H9 (cell line): ENCODE results near the gene LETM1. TPM values are rescaled to one million over a fixed set of nuclear protein-coding genes. Genes with fewer than 3 reads are reported as not detected.

Source experiments
- DNase-seq: peaks from one replicate; pipeline ENCODE4 v3.0.0-alpha.2; 2017
- H2AFZ ChIP-seq: one replicate; pipeline ENCODE4 v1.6.1; 2013; ENCODE audit warnings: mild to moderate bottlenecking, low read length, control low read depth, moderate library complexity
- H2AK5ac ChIP-seq: 2 replicates; pipeline ENCODE4 v1.6.1; 2013; ENCODE audit warnings: low read length, control low read depth, mixed read lengths; ENCODE audit not compliant: insufficient read length
- H2BK120ac ChIP-seq: one replicate; pipeline ENCODE4 v1.6.1; 2013; ENCODE audit warnings: low read depth, mild to moderate bottlenecking, low read length, control low read depth, inconsistent platforms; ENCODE audit not compliant: poor library complexity, severe bottlenecking
- H2BK12ac ChIP-seq: 2 replicates; pipeline ENCODE4 v1.6.1; 2013; ENCODE audit warnings: low read length, control low read depth, mixed read lengths, low read depth; ENCODE audit not compliant: insufficient read length
- H2BK15ac ChIP-seq: 2 replicates; pipeline ENCODE4 v1.6.1; 2013; ENCODE audit warnings: low read depth, low read length, control low read depth
- H2BK20ac ChIP-seq: one replicate; pipeline ENCODE4 v1.6.1; 2013; ENCODE audit warnings: low read depth, mild to moderate bottlenecking, low read length, control low read depth, inconsistent platforms; ENCODE audit not compliant: poor library complexity, severe bottlenecking
- H2BK5ac ChIP-seq: 2 replicates; pipeline ENCODE4 v1.6.1; 2013; ENCODE audit warnings: low read length, control low read depth, mixed read lengths; ENCODE audit not compliant: insufficient read length
- H3K14ac ChIP-seq: 2 replicates; pipeline ENCODE4 v1.6.1; 2013; ENCODE audit warnings: low read length, control low read depth; ENCODE audit not compliant: insufficient read depth
- H3K18ac ChIP-seq: 2 replicates; pipeline ENCODE4 v1.6.1; 2013; ENCODE audit warnings: low read depth, mild to moderate bottlenecking, mixed read lengths, low read length, control low read depth; ENCODE audit not compliant: insufficient read length
- H3K23ac ChIP-seq: 2 replicates; pipeline ENCODE4 v1.6.1; 2013; ENCODE audit warnings: low read length, control low read depth, mixed read lengths, low read depth; ENCODE audit not compliant: insufficient read length
- H3K23me2 ChIP-seq: 2 replicates; pipeline ENCODE4 v1.6.1; 2013; ENCODE audit warnings: low read depth, mild to moderate bottlenecking, mixed read lengths, low read length, control low read depth; ENCODE audit not compliant: insufficient read length, poor library complexity, severe bottlenecking
- H3K27ac ChIP-seq: 2 replicates; pipeline ENCODE4 v1.5.1; 2013; ENCODE audit warnings: low read length, control low read depth, mixed read lengths, low read depth; ENCODE audit not compliant: insufficient read length
- H3K27me3 ChIP-seq: 2 replicates; pipeline ENCODE4 v1.6.1; 2013; ENCODE audit warnings: low read length, control low read depth, inconsistent platforms; ENCODE audit not compliant: insufficient read depth
- H3K4ac ChIP-seq: 2 replicates; pipeline ENCODE4 v1.6.1; 2013; ENCODE audit warnings: low read depth, mild to moderate bottlenecking, control low read depth, inconsistent platforms, low read length, moderate library complexity
- H3K4me1 ChIP-seq: 2 replicates; pipeline ENCODE4 v1.6.1; 2013; ENCODE audit warnings: low read length, control low read depth, inconsistent platforms; ENCODE audit not compliant: insufficient read depth
- H3K4me2 ChIP-seq: 2 replicates; pipeline ENCODE4 v1.6.1; 2013; ENCODE audit warnings: low read length, control low read depth, mixed read lengths; ENCODE audit not compliant: insufficient read length, insufficient read depth
- H3K56ac ChIP-seq: 2 replicates; pipeline ENCODE4 v1.6.1; 2013; ENCODE audit warnings: low read depth, mild to moderate bottlenecking, mixed read lengths, low read length, control low read depth; ENCODE audit not compliant: insufficient read length
- H3K79me1 ChIP-seq: 2 replicates; pipeline ENCODE4 v1.6.1; 2013; ENCODE audit warnings: low read depth, mild to moderate bottlenecking, moderate library complexity, low read length, control low read depth, inconsistent platforms; ENCODE audit not compliant: insufficient read depth, poor library complexity, severe bottlenecking
- H3K79me2 ChIP-seq: 2 replicates; pipeline ENCODE4 v1.6.1; 2013; ENCODE audit warnings: low read length, control low read depth, inconsistent platforms; ENCODE audit not compliant: insufficient read depth
- H3K9ac ChIP-seq: 2 replicates; pipeline ENCODE4 v1.6.1; 2013; ENCODE audit warnings: low read length, control low read depth, mixed read lengths; ENCODE audit not compliant: insufficient read length; ENCODE audit errors: extremely low read depth
- H3K9me3 ChIP-seq: one replicate; pipeline ENCODE4 v1.6.1; 2013; ENCODE audit warnings: low read depth, low read length, inconsistent platforms; ENCODE audit not compliant: control insufficient read depth
- H3T11ph ChIP-seq: one replicate; pipeline ENCODE4 v1.6.1; 2013; ENCODE audit warnings: mild to moderate bottlenecking, low read length, control low read depth, inconsistent platforms
- H4K20me1 ChIP-seq: one replicate; pipeline ENCODE4 v1.6.1; 2013; ENCODE audit not compliant: control insufficient read depth, insufficient read length, insufficient read depth
- H4K5ac ChIP-seq: 2 replicates; pipeline ENCODE4 v1.6.1; 2013; ENCODE audit warnings: low read depth, mild to moderate bottlenecking, mixed read lengths, low read length, control low read depth; ENCODE audit not compliant: insufficient read length
- H4K8ac ChIP-seq: replicated peaks from 2 replicates; pipeline ENCODE4 v1.6.1; 2013; ENCODE audit warnings: low read length, control low read depth, mixed read lengths, low read depth; ENCODE audit not compliant: insufficient read length
- H4K91ac ChIP-seq: 2 replicates; pipeline ENCODE4 v1.6.1; 2013; ENCODE audit warnings: low read depth, mild to moderate bottlenecking, moderate library complexity, mixed read lengths, low read length, control low read depth; ENCODE audit not compliant: insufficient read length
- H3K27ac Mint-ChIP-seq, 3 experiments: 2 replicates in 2 of 3; 3 replicates in 1 of 3; pipeline ENCODE4 v1.8.0; 2020 to 2021; ENCODE audit warnings: mixed read lengths in 3 of 3, mild to moderate bottlenecking in 1 of 3, moderate library complexity in 1 of 3
- H3K27me3 Mint-ChIP-seq: 2 replicates; pipeline ENCODE4 v1.8.0; 2021; ENCODE audit warnings: low read depth, mild to moderate bottlenecking, moderate library complexity, mixed read lengths
- H3K36me3 Mint-ChIP-seq, 3 experiments: 2 replicates in 2 of 3; 3 replicates in 1 of 3; pipeline ENCODE4 v1.8.0; 2020 to 2021; ENCODE audit warnings: low read depth in 3 of 3, mixed read lengths in 3 of 3; ENCODE audit not compliant: insufficient read depth in 1 of 3
- H3K4me1 Mint-ChIP-seq, 2 experiments: 2 replicates each; pipeline ENCODE4 v1.8.0; 2020; ENCODE audit warnings: mixed read lengths in 2 of 2
- H3K4me3 Mint-ChIP-seq, 2 experiments: 2 replicates in 1 of 2; 3 replicates in 1 of 2; pipeline ENCODE4 v1.8.0; 2020 to 2021; ENCODE audit warnings: mild to moderate bottlenecking in 2 of 2, mixed read lengths in 2 of 2, moderate library complexity in 1 of 2
- H3K9me3 Mint-ChIP-seq, 2 experiments: 2 replicates in 1 of 2; 3 replicates in 1 of 2; pipeline ENCODE4 v1.8.0; 2020; ENCODE audit warnings: mild to moderate bottlenecking in 2 of 2, mixed read lengths in 2 of 2, moderate library complexity in 1 of 2
- CTCF ChIP-seq: fragments of 200-600 bp; sonication (generic); conservative IDR thresholded peaks from 3 replicates; pipeline ENCODE4 v1.8.0; 2021; ENCODE audit warnings: antibody characterized with exemption, mild to moderate bottlenecking
- WGBS: extraction: QIAGEN DNeasy Blood & Tissue Kit; methylation state at CpG from one replicate; pipeline ENCODE4 v1.1.7; 2013; ENCODE audit warnings: missing lambda C conversion rate, low lambda C conversion rate, mixed read lengths; ENCODE audit not compliant: insufficient read length; ENCODE audit errors: extremely low coverage; 5-methylcytosine and 5-hydroxymethylcytosine counted together
- total RNA-seq: library from RNA; stranded (reverse); gene quantifications from 2 replicates; pipeline ENCODE4 v1.2.1, GENCODE V29; 2021

The LETM1 gene
- total RNA-seq, 1 experiment from 2014 or later = 43.4 TPM

GRCh38 chr4:1770791-1771231 lies 85.1 kb downstream of the LETM1 start:
- Histone ChIP-seq H2BK15ac (no peak overlapping the region), H3K9ac (no peak overlapping the region), H3K27ac (no peak overlapping the region), H4K5ac (no peak overlapping the region), H2BK5ac (no peak overlapping the region), H4K91ac (no peak overlapping the region), H2AFZ (no peak overlapping the region), H3K79me2 (no peaks in the 10 kb centered on the region), H3K23me2 (peaks cover 3% of the 10 kb centered on the region), H2BK120ac (no peak overlapping the region), H4K20me1 (no peaks in the 10 kb centered on the region), H3K4me2 (no peak overlapping the region), H3K4ac (no peak overlapping the region), H3K56ac (no peak overlapping the region), H3T11ph (no peak overlapping the region), H2BK20ac (no peak overlapping the region), H3K23ac (no peak overlapping the region), H3K79me1 (no peaks in the 10 kb centered on the region), H3K4me1 (no peaks in the 10 kb centered on the region; the same call in 1 of the 2 replicates), H3K14ac (no peak overlapping the region; the same call in 1 of the 2 replicates), H4K8ac (no peak overlapping the region), H2BK12ac (no peak overlapping the region), H3K27me3 (no peaks in the 10 kb centered on the region), H3K9me3 (no peaks in the 10 kb centered on the region), H2AK5ac (no peak overlapping the region), H3K18ac (peak overlapping the region; percentile 36)
- Mint-ChIP-seq H3K27me3 (peaks cover 7% of the 10 kb centered on the region), H3K27ac (no peak overlapping the region), H3K4me3 (no peak overlapping the region), H3K9me3 (no peaks in the 10 kb centered on the region), H3K4me1 (peaks cover 9 to 24% of the 10 kb centered on the region in 2 experiments), H3K36me3 (no peaks in the 10 kb centered on the region)
- no peak for TF ChIP-seq CTCF
- no CpG with 5 or more reads among the region's 11 CpGs for WGBS
- DNase-seq = no peak
